Measurements from ENCODE around the gene NAT16.
"Not testable (repeated sequence)": the region's sequence is repeated elsewhere in the genome, so short reads cannot be mapped to it uniquely, and the experiment has no call there.

NAT16 gene

GRCh38 chr7:101201695-101202602 lies 21.9 kb upstream of the NAT16 start:
- DNase-seq (ENCODE audit: low read depth in 2 of 2), result no peak

GRCh38 chr7:101200862-101201599 lies 20.9 kb upstream of the NAT16 start, which contains the start of gene MOGAT3:
TSS of gene MOGAT3 (minus strand) at chr7:101201036. CDS start at chr7:101200854, 182 bp downstream.
- no peak for DNase-seq (ENCODE audit: low read depth in 2 of 2)

- DNase-seq (ENCODE audit: low read depth in 2 of 2), result no peak
These were observed 20.4 kb upstream of the NAT16 start for GRCh38 chr7:101200504-101200861.

GRCh38 chr7:101199522-101199921 lies 19.4 kb upstream of the NAT16 start:
- DNase-seq (ENCODE audit: low read depth in 2 of 2), result not testable (repeated sequence)

- DNase-seq (ENCODE audit: low read depth in 2 of 2), result no peak
These were observed 18.4 kb upstream of the NAT16 start for GRCh38 chr7:101198476-101198875.

- DNase-seq (ENCODE audit: low read depth in 2 of 2), result no peak
These were observed 17.9 kb upstream of the NAT16 start for GRCh38 chr7:101197991-101198390.

GRCh38 chr7:101195884-101196283 lies 15.8 kb upstream of the NAT16 start:
- DNase-seq (ENCODE audit: low read depth in 2 of 2), result no peak

GRCh38 chr7:101189109-101189508 lies 9.0 kb upstream of the NAT16 start:
- DNase-seq (ENCODE audit: low read depth in 2 of 2), result no peak

- no peak for DNase-seq (ENCODE audit: low read depth in 2 of 2)
These were observed 6.8 kb upstream of the NAT16 start for GRCh38 chr7:101186844-101187428.

GRCh38 chr7:101186194-101186593 lies 6.1 kb upstream of the NAT16 start:
- DNase-seq (ENCODE audit: low read depth in 2 of 2), result no peak

GRCh38 chr7:101185258-101185839 lies 5.3 kb upstream of the NAT16 start:
- DNase-seq (ENCODE audit: low read depth in 2 of 2), result no peak

GRCh38 chr7:101179713-101180112 lies 380 bp downstream of the NAT16 start:
- DNase-seq (ENCODE audit: low read depth in 2 of 2), result no peak

GRCh38 chr7:101179117-101179516 lies 976 bp downstream of the NAT16 start:
- no peak for DNase-seq (ENCODE audit: low read depth in 2 of 2)

- DNase-seq (ENCODE audit: low read depth in 2 of 2), result no peak
These were observed 2.4 kb downstream of the NAT16 start for GRCh38 chr7:101177644-101178043.

- no peak for DNase-seq (ENCODE audit: low read depth in 2 of 2)
These were observed 4.4 kb downstream of the NAT16 start for GRCh38 chr7:101175664-101176063.

- DNase-seq (ENCODE audit: low read depth in 2 of 2), result no peak
These were observed 5.7 kb downstream of the NAT16 start for GRCh38 chr7:101174322-101174854.

- DNase-seq (ENCODE audit: low read depth in 2 of 2), result peak in 1 of 2 donors; percentile 73
These were observed 6.3 kb downstream of the NAT16 start for GRCh38 chr7:101173752-101174244.

GRCh38 chr7:101172854-101173751 lies 7.0 kb downstream of the NAT16 start:
- no peak for DNase-seq (ENCODE audit: low read depth in 2 of 2)

- DNase-seq (ENCODE audit: low read depth in 2 of 2), result no peak
These were observed 7.9 kb downstream of the NAT16 start for GRCh38 chr7:101172005-101172853.

- DNase-seq (ENCODE audit: low read depth in 2 of 2), result no peak
These were observed 8.7 kb downstream of the NAT16 start for GRCh38 chr7:101171442-101171837.
